Measurements from ENCODE around the gene PLTP. TPM values are rescaled to one million over a fixed set of nuclear protein-coding genes. Genes with fewer than 3 reads are reported as not detected.

The PLTP gene
- total RNA-seq, 1 donor from 2014 or later: 96.5 TPM

DNA sequence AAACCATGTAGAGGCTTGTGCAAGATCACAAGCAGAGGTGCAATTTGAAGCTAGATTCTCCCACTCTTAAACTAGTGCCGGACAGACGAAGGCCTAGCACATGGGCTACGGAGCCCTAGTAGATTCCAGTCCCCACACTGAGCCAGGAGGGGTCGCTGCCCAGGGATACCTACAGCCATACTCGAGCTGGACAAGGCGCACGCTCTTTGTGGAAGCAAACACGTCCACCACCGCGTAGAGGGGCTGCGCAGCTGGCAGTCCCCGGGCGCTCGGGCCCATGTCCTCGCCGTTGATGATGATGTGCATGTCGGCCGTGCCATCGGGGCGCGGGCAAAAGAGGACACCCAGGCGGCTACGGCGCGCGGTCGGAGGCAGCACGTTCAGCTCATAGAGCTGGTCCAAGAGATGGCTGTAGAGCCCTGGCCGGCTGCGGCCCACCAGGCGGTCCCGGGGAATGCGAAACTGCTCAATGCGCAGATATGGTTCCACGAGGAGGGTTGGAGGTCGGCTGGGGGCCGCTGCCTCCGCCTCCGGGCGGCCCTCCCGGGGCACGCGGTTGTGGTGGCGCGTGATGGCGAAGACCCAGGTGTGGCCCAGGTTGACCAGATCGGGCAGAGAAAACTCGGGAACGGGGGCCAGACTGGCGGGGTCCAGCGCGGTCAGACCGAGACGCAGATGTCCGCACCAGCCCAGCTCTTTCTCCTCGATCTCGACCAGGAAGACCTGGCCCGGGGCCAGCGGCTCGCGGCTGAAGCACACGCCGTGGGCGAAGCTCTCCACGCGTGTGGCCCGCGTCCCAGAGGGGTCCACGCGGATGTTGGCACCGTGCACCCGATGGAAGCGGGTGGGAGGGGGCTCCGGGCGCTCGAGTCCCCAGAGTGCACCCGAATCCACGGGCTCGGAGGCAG is 21.6 kb downstream of the PLTP start:
- peak; percentile 88 for DNase-seq (ENCODE audit: extremely low spot score, unreplicated experiment)
- TF ChIP-seq, protein P1, sequence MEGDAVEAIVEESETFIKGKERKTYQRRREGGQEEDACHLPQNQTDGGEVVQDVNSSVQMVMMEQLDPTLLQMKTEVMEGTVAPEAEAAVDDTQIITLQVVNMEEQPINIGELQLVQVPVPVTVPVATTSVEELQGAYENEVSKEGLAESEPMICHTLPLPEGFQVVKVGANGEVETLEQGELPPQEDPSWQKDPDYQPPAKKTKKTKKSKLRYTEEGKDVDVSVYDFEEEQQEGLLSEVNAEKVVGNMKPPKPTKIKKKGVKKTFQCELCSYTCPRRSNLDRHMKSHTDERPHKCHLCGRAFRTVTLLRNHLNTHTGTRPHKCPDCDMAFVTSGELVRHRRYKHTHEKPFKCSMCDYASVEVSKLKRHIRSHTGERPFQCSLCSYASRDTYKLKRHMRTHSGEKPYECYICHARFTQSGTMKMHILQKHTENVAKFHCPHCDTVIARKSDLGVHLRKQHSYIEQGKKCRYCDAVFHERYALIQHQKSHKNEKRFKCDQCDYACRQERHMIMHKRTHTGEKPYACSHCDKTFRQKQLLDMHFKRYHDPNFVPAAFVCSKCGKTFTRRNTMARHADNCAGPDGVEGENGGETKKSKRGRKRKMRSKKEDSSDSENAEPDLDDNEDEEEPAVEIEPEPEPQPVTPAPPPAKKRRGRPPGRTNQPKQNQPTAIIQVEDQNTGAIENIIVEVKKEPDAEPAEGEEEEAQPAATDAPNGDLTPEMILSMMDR (conservative IDR thresholded peaks at IDR 0.05): peak; percentile 82
- Mint-ChIP-seq H3K36me3 (peaks cover 4% of the 10 kb centered on the region), H3K4me1 (ENCODE audit: unreplicated experiment) (peaks cover 8% of the 10 kb centered on the region), H3K4me3 (peak overlapping the region; percentile 93), H3K27ac (peak overlapping the region; percentile 92), H3K27me3 (no peaks in the 10 kb centered on the region), H3K9me3 (no peaks in the 10 kb centered on the region)

GRCh38 chr20:45888681-45889080 is 23.3 kb downstream of the PLTP start:
- TF ChIP-seq, protein P1 (conservative IDR thresholded peaks at IDR 0.05): no peak
- Mint-ChIP-seq H3K27me3 (no peaks in the 10 kb centered on the region), H3K4me3 (peak overlapping the region; percentile 22), H3K9me3 (no peaks in the 10 kb centered on the region), H3K27ac (no peak overlapping the region), H3K36me3 (no peaks in the 10 kb centered on the region), H3K4me1 (ENCODE audit: unreplicated experiment) (peaks cover 8% of the 10 kb centered on the region)
- no peak for DNase-seq (ENCODE audit: extremely low spot score, unreplicated experiment)

- no peak within 1 kb of the TSS for H3K27ac Mint-ChIP-seq
- no peaks in the 10 kb centered on the region for H3K36me3 Mint-ChIP-seq
These were observed 24.6 kb downstream of the PLTP start, which contains the start of gene SPATA25 for GRCh38 chr20:45887346-45887715. TSS of gene SPATA25 (minus strand) at chr20:45887622. CDS start at chr20:45887590, 32 bp downstream.

GRCh38 chr20:45886590-45887345 is 25.2 kb downstream of the PLTP start:
- Mint-ChIP-seq H3K27me3 (no peaks in the 10 kb centered on the region), H3K4me3 (no peak overlapping the region), H3K36me3 (no peaks in the 10 kb centered on the region), H3K4me1 (ENCODE audit: unreplicated experiment) (peaks cover 20% of the 10 kb centered on the region), H3K27ac (no peak overlapping the region), H3K9me3 (no peaks in the 10 kb centered on the region)
- TF ChIP-seq, protein P1 (conservative IDR thresholded peaks at IDR 0.05): no peak
- DNase-seq (ENCODE audit: extremely low spot score, unreplicated experiment): no peak

More at GRCh38 chr20:45887346-45887715, 24.6 kb downstream of the PLTP start, which contains the start of gene SPATA25:
- H3K27me3 Mint-ChIP-seq: no peaks in the 10 kb centered on the region
- H3K9me3 Mint-ChIP-seq: no peaks in the 10 kb centered on the region
- no peak for DNase-seq (ENCODE audit: extremely low spot score, unreplicated experiment)
- TF ChIP-seq, protein P1 (conservative IDR thresholded peaks at IDR 0.05): no peak
- peak within 1 kb of the TSS; percentile 22 for H3K4me3 Mint-ChIP-seq
- peaks cover 16% of the 10 kb centered on the region for H3K4me1 Mint-ChIP-seq (ENCODE audit: unreplicated experiment)

- H3K27me3 Mint-ChIP-seq: no peaks in the 10 kb centered on the region
- DNase-seq (ENCODE audit: extremely low spot score, unreplicated experiment): no peak
- H3K36me3 Mint-ChIP-seq: peaks cover 8% of the 10 kb centered on the region
- TF ChIP-seq, protein P1 (conservative IDR thresholded peaks at IDR 0.05): no peak
- no peak overlapping the region for H3K27ac Mint-ChIP-seq
- peaks cover 21% of the 10 kb centered on the region for H3K4me1 Mint-ChIP-seq (ENCODE audit: unreplicated experiment)
- H3K4me3 Mint-ChIP-seq: peak overlapping the region; percentile 61
- H3K9me3 Mint-ChIP-seq: no peaks in the 10 kb centered on the region
These were observed 28.9 kb downstream of the PLTP start for GRCh38 chr20:45883100-45883469.

All from type B pancreatic cell (in vitro differentiated cells).